Endodermal cell (in vitro differentiated cells): Measurements from ENCODE around the gene USH1C. TPM values are rescaled to one million over a fixed set of nuclear protein-coding genes. Genes with fewer than 3 reads are reported as not detected.

Experiments
- DNase-seq: peaks from one replicate; pipeline ENCODE4 v3.0.0-alpha.2; 2017
- H3K27ac ChIP-seq: 2 replicates; pipeline ENCODE4 v1.5.1; 2013; ENCODE audit warnings: mild to moderate bottlenecking, low read depth, low read length, moderate library complexity
- H3K27me3 ChIP-seq: 2 replicates; pipeline ENCODE4 v1.6.1; 2013; ENCODE audit warnings: mild to moderate bottlenecking, low read length, moderate library complexity; ENCODE audit not compliant: insufficient read depth, control insufficient read depth, poor library complexity, severe bottlenecking
- H3K36me3 ChIP-seq: 2 replicates; pipeline ENCODE4 v1.7.0; 2013; ENCODE audit warnings: mild to moderate bottlenecking, low read length, moderate library complexity; ENCODE audit not compliant: control insufficient read depth, insufficient read depth
- H3K4me1 ChIP-seq: one replicate; pipeline ENCODE4 v1.7.0; 2013; ENCODE audit warnings: low read length; ENCODE audit not compliant: control insufficient read depth, insufficient read depth
- H3K4me3 ChIP-seq: 2 replicates; pipeline ENCODE4 v1.5.1; 2013; ENCODE audit warnings: mild to moderate bottlenecking, low read length, moderate library complexity
- H3K9ac ChIP-seq: 2 replicates; pipeline ENCODE4 v1.6.1; 2013; ENCODE audit warnings: mild to moderate bottlenecking, low read length, moderate library complexity; ENCODE audit not compliant: poor library complexity, severe bottlenecking; ENCODE audit errors: extremely low read depth
- H3K9me3 ChIP-seq: 2 replicates; pipeline ENCODE4 v1.6.1; 2013; ENCODE audit warnings: mild to moderate bottlenecking, low read length, moderate library complexity; ENCODE audit not compliant: control insufficient read depth
- H3K27ac Mint-ChIP-seq: 2 replicates; pipeline ENCODE4 v1.8.0; 2020; ENCODE audit warnings: mixed read lengths
- H3K27me3 Mint-ChIP-seq: 2 replicates; pipeline ENCODE4 v1.8.0; 2021; ENCODE audit warnings: mild to moderate bottlenecking, mixed read lengths; ENCODE audit not compliant: insufficient read depth
- H3K36me3 Mint-ChIP-seq: 2 replicates; pipeline ENCODE4 v1.8.0; 2020; ENCODE audit warnings: low read depth, mixed read lengths
- H3K4me1 Mint-ChIP-seq: 2 replicates; pipeline ENCODE4 v1.8.0; 2020; ENCODE audit warnings: mixed read lengths
- H3K4me3 Mint-ChIP-seq: 2 replicates; pipeline ENCODE4 v1.8.0; 2020; ENCODE audit warnings: mild to moderate bottlenecking, moderate library complexity, mixed read lengths
- H3K9me3 Mint-ChIP-seq: 2 replicates; pipeline ENCODE4 v1.8.0; 2020; ENCODE audit warnings: mild to moderate bottlenecking, mixed read lengths
- WGBS, 2 experiments: methylation state at CpG; one replicate each; pipeline versions ENCODE4 v1.1.5 to v1.1.7; 2013; ENCODE audit warnings: missing lambda C conversion rate in 2 of 2, mixed read lengths in 1 of 2; ENCODE audit not compliant: insufficient coverage in 1 of 2, insufficient read length in 1 of 2; 5-methylcytosine and 5-hydroxymethylcytosine counted together
- total RNA-seq, 2 donors: library from RNA; stranded (reverse); fragmentation: NEBNext Ultra II Directional in 1 of 2; extraction: Animal tissue kit (Norgen Biotek cat#: 25700) in 1 of 2; gene quantifications; 2 replicates in 1 of 2; 3 replicates in 1 of 2; pipeline ENCODE4 v1.2.1, GENCODE V29; 2021
- TF ChIP-seq, protein P1 (sequence below): fragments of 200-600 bp; sonication (generic); conservative IDR thresholded peaks from 2 replicates; pipeline ENCODE4 v1.5.0; 2021; ENCODE audit warnings: antibody characterized with exemption, mild to moderate bottlenecking

Gene USH1C
- total RNA-seq, 2 donors from 2014 or later, result 1.5 to 2.8 TPM

DNA sequence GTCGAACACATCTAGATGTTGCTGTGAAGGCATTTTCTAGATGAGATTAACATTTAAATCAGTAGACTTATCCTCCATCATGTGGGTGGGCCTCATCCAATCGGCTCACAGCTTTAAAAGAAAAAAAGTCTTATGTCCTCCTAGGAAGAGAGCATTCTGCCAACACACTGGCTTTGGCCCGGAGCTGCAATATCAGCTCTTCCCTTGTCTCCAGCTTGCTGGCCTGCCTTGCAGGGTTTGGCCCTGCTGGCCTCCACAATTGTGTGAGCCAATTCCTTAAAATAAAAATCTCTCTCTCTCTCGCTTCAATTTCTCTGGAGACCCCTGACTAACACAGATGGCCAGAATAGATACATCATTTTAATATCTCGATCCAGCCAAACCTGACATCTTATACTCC, 54.5 kb downstream of the USH1C start:
- Mint-ChIP-seq H3K9me3 (no peaks in the 10 kb centered on the region), H3K4me1 (no peaks in the 10 kb centered on the region), H3K27ac (no peak overlapping the region), H3K4me3 (no peak overlapping the region), H3K36me3 (no peaks in the 10 kb centered on the region), H3K27me3 (peaks cover 21% of the 10 kb centered on the region)
- no peak overlapping the region for H3K4me3 ChIP-seq
- no peaks in the 10 kb centered on the region for H3K9me3 ChIP-seq
- TF ChIP-seq, protein P1, sequence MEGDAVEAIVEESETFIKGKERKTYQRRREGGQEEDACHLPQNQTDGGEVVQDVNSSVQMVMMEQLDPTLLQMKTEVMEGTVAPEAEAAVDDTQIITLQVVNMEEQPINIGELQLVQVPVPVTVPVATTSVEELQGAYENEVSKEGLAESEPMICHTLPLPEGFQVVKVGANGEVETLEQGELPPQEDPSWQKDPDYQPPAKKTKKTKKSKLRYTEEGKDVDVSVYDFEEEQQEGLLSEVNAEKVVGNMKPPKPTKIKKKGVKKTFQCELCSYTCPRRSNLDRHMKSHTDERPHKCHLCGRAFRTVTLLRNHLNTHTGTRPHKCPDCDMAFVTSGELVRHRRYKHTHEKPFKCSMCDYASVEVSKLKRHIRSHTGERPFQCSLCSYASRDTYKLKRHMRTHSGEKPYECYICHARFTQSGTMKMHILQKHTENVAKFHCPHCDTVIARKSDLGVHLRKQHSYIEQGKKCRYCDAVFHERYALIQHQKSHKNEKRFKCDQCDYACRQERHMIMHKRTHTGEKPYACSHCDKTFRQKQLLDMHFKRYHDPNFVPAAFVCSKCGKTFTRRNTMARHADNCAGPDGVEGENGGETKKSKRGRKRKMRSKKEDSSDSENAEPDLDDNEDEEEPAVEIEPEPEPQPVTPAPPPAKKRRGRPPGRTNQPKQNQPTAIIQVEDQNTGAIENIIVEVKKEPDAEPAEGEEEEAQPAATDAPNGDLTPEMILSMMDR, result no peak
- WGBS, 2 experiments, result 93 to 95% methylated on average over 4 to 5 of the region's 5 CpGs
- H3K9ac ChIP-seq, result no peak overlapping the region
- no peak for DNase-seq
- H3K4me1 ChIP-seq, result no peaks in the 10 kb centered on the region
- peaks cover 14% of the 10 kb centered on the region for H3K27me3 ChIP-seq
- H3K36me3 ChIP-seq, result no peaks in the 10 kb centered on the region
- no peak overlapping the region for H3K27ac ChIP-seq

DNA sequence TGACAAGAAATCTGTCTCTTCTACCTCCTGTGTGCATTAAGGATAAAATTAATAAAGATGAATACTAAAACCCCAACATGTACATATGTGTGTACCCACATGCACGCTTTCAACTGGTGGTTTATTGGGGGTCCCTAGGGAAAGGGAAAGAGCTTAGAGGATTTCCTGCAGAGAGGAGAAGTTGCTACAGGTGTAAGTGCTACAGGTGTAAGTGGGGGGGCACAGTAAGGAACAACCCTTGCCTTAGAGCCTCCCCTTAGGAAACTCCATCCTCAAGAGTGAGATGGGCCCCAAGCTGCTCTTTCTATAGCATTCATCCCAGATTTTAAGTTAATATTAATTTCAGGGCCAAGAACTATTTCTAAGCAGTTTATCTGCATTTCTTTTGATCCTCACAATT, 55.7 kb downstream of the USH1C start:
- TF ChIP-seq, protein P1, result no peak
- DNase-seq, result no peak
- H3K4me1 Mint-ChIP-seq, result no peaks in the 10 kb centered on the region
- Histone ChIP-seq H3K9ac (no peak overlapping the region), H3K27me3 (peaks cover 14% of the 10 kb centered on the region), H3K27ac (no peak overlapping the region), H3K9me3 (no peaks in the 10 kb centered on the region), H3K36me3 (no peaks in the 10 kb centered on the region), H3K4me1 (no peaks in the 10 kb centered on the region), H3K4me3 (no peak overlapping the region)
- no peaks in the 10 kb centered on the region for H3K9me3 Mint-ChIP-seq
- H3K27me3 Mint-ChIP-seq, result peaks cover 24% of the 10 kb centered on the region
- 75% methylated on average over 1 of the region's 1 CpG; no CpG with 5 or more reads in 1 of the 2 experiments for WGBS, 2 experiments
- no peaks in the 10 kb centered on the region for H3K36me3 Mint-ChIP-seq
- no peak overlapping the region for H3K27ac Mint-ChIP-seq
- H3K4me3 Mint-ChIP-seq, result no peak overlapping the region

DNA sequence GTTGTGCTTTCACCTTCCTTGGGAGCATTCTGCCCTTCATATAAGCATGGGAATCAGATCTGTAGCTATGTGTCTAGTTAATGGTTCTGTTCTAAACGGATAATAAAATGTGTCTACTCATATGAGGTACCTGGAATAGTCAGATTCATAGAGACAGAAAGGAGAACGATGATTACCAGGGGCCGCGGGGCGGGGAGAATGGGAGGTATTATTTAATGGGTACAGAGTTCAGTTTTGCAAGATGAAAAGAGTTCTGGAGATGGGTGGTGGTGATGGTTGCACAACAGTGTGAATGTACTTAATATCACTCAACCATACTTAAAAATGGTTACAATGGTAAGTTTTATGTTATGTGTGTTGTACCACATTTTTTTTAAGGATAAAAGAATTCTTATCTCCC, 57.6 kb downstream of the USH1C start:
- H3K4me3 ChIP-seq, result no peak overlapping the region
- Mint-ChIP-seq H3K4me3 (no peak overlapping the region), H3K27ac (no peak overlapping the region), H3K36me3 (no peaks in the 10 kb centered on the region), H3K27me3 (peaks cover 23% of the 10 kb centered on the region), H3K9me3 (no peaks in the 10 kb centered on the region), H3K4me1 (no peaks in the 10 kb centered on the region)
- H3K27ac ChIP-seq, result no peak overlapping the region
- peaks cover 11% of the 10 kb centered on the region for H3K27me3 ChIP-seq
- no peak overlapping the region for H3K9ac ChIP-seq
- no peaks in the 10 kb centered on the region for H3K9me3 ChIP-seq
- TF ChIP-seq, protein P1, result no peak
- no peaks in the 10 kb centered on the region for H3K4me1 ChIP-seq
- no peak for DNase-seq
- WGBS, 2 experiments, result 64 to 83% methylated on average over 1 to 5 of the region's 5 CpGs
- no peaks in the 10 kb centered on the region for H3K36me3 ChIP-seq
